Thoracic aorta (tissue), 2 donors: ENCODE measurements around the gene TLN1. TPM values are rescaled to one million over a fixed set of nuclear protein-coding genes. Genes with fewer than 3 reads are reported as not detected.

Experiments
- ATAC-seq: fragments of 150-250 bp; one replicate; pipeline ENCODE4 v1.8.0; 2017; ENCODE audit warnings: low read depth; ENCODE audit not compliant: insufficient number of reproducible peaks, low FRiP score
- DNase-seq: peaks from one replicate; pipeline ENCODE4 v3.0.0-alpha.2; 2020; ENCODE audit warnings: low spot score
- H3K27ac ChIP-seq, 2 donors: fragments of 200-600 bp; sonication (generic); 1 replicate in 1 of 2; 2 replicates in 1 of 2; pipeline ENCODE4 v1.5.1; 2016; ENCODE audit warnings: mild to moderate bottlenecking in 2 of 2, moderate library complexity in 2 of 2
- H3K27me3 ChIP-seq: fragments of 200-600 bp; sonication (generic); replicated peaks from 2 replicates; pipeline ENCODE4 v1.6.0; 2016; ENCODE audit warnings: mild to moderate bottlenecking; ENCODE audit not compliant: insufficient read depth
- H3K36me3 ChIP-seq: fragments of 200-600 bp; sonication (generic); one replicate; pipeline ENCODE4 v1.5.1; 2016
- H3K4me1 ChIP-seq, 2 donors: fragments of 200-600 bp; sonication (generic); 1 replicate in 1 of 2; 2 replicates in 1 of 2; pipeline versions ENCODE4 v1.5.1 to v1.6.0; 2016; ENCODE audit warnings: low read depth in 2 of 2, mild to moderate bottlenecking in 1 of 2; ENCODE audit not compliant: control insufficient read depth in 1 of 2
- H3K4me3 ChIP-seq: fragments of 200-600 bp; sonication (generic); 2 replicates; pipeline ENCODE4 v1.5.1; 2016; ENCODE audit warnings: mild to moderate bottlenecking
- H3K9me3 ChIP-seq: fragments of 200-600 bp; sonication (generic); 2 replicates; pipeline ENCODE4 v1.5.1; 2016
- CTCF ChIP-seq: fragments of 200-600 bp; sonication (generic); IDR thresholded peaks from one replicate; pipeline ENCODE4 v1.5.1; 2019; ENCODE audit warnings: antibody characterized with exemption
- total RNA-seq, 2 donors: library from RNA; depleted of rRNA; stranded (reverse); fragments of >200 nt; gene quantifications; one replicate each; pipeline versions ENCODE4 v1.1.0 to v1.2.3, GENCODE V29; 2016

Gene TLN1
- total RNA-seq, 2 donors from 2014 or later, result 889 to 1,019 TPM

DNA sequence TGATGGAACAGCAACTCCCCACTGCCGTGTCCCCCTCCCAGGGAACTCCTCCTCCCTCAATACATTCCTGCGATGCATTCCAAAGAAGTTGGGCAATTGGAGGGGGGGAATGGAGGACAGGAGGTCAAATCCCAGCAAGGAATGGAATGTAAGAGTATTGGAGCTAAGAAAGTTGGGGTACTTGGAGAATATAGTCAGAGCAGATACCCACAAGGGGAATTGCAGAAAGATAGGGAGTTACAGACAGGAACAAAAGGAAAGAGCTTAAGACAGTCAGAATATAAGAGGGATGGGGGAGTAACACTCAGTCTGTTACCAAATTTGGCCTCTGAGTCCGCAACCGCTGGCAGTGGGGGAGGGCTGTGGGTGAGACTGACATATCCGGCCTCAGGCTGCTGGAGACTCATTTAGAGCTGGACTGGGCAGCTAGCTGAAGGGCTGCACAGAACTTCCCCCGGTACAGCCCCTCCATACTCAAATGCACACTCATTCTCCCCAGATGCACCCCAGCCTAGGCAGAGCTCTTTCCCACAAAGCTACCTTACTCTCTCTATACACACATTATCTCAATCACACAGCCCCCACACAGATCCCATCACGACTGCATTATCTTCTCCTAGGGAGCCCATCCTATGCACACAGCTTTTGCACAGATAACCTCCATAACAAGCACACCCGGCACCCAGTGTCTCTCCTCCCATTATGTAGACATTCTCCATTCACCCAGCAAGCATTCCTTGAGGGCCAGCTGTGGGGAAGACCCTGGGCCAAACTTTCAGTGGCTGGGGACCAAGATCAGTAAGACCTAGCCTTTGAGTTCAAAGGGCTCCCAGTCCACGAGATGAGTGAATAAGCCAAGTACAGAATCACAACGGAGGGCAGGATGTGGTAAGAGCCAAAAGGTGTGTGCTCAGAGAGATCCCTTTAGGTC is 3.7 kb downstream of the TLN1 start:
- H3K27ac ChIP-seq, result peak overlapping the region; percentile 99
- H3K36me3 ChIP-seq, result peaks cover 23% of the 10 kb centered on the region
- no peaks in the 10 kb centered on the region for H3K27me3 ChIP-seq
- peaks cover 23 to 59% of the 10 kb centered on the region in 2 donors for H3K4me1 ChIP-seq
- peak; percentile 44 for ATAC-seq
- H3K9me3 ChIP-seq, result no peaks in the 10 kb centered on the region
- peak overlapping the region; percentile 86 for H3K4me3 ChIP-seq
- TF ChIP-seq CTCF, result no peak
- DNase-seq, result peak; percentile 80

GRCh38 chr9:35727676-35728040 is 4.3 kb downstream of the TLN1 start:
- Histone ChIP-seq H3K27ac (peak overlapping the region; percentile 99), H3K9me3 (no peaks in the 10 kb centered on the region), H3K4me1 (peaks cover 20 to 55% of the 10 kb centered on the region in 2 donors), H3K36me3 (peaks cover 28% of the 10 kb centered on the region), H3K27me3 (no peaks in the 10 kb centered on the region), H3K4me3 (peak overlapping the region; percentile 86)
- ATAC-seq (no peak), DNase-seq (no peak)
- TF ChIP-seq CTCF, result no peak

GRCh38 chr9:35726931-35727330 is 5.1 kb downstream of the TLN1 start:
- Histone ChIP-seq H3K4me3 (peak overlapping the region; percentile 86), H3K4me1 (peaks cover 20 to 55% of the 10 kb centered on the region in 2 donors), H3K27ac (peak overlapping the region; percentile 99), H3K27me3 (no peaks in the 10 kb centered on the region), H3K36me3 (peaks cover 35% of the 10 kb centered on the region), H3K9me3 (no peaks in the 10 kb centered on the region)
- TF ChIP-seq CTCF, result peak; percentile 28
- DNase-seq (peak; percentile 67), ATAC-seq (no peak)

- Histone ChIP-seq H3K4me3 (no peak overlapping the region), H3K27ac (peak overlapping the region; percentile 99), H3K27me3 (no peaks in the 10 kb centered on the region), H3K4me1 (peaks cover 20 to 49% of the 10 kb centered on the region in 2 donors), H3K9me3 (no peaks in the 10 kb centered on the region), H3K36me3 (peaks cover 51% of the 10 kb centered on the region)
- DNase-seq (no peak), ATAC-seq (no peak)
- TF ChIP-seq CTCF, result no peak
Observed at GRCh38 chr9:35725362-35725761, 6.6 kb downstream of the TLN1 start.

GRCh38 chr9:35723908-35724307 is 8.1 kb downstream of the TLN1 start:
- Histone ChIP-seq H3K27me3 (no peaks in the 10 kb centered on the region), H3K36me3 (peaks cover 66% of the 10 kb centered on the region), H3K27ac (peak overlapping the region in 1 of 2 donors; percentile 99), H3K4me1 (peaks cover 14 to 36% of the 10 kb centered on the region in 2 donors), H3K9me3 (no peaks in the 10 kb centered on the region), H3K4me3 (no peak overlapping the region)
- TF ChIP-seq CTCF, result no peak
- ATAC-seq (no peak), DNase-seq (no peak)
